ENCODE results near the gene GLT1D1. TPM values are rescaled to one million over a fixed set of nuclear protein-coding genes. Genes with fewer than 3 reads are reported as not detected.

Gene GLT1D1
- total RNA-seq, 4 donors from 2014 or later = not detected

- no peak overlapping the region for H3K27ac ChIP-seq
- DNase-seq = peak in 1 of 3 donors; percentile 24
- no peaks in the 10 kb centered on the region for H3K36me3 ChIP-seq
- H3K9me3 ChIP-seq = no peaks in the 10 kb centered on the region
- no peaks in the 10 kb centered on the region for H3K4me1 ChIP-seq
- TF ChIP-seq CTCF (IDR thresholded peaks at IDR 0.05) = no peak
- no peak for TF ChIP-seq POLR2A (IDR thresholded peaks at IDR 0.05)
- H3K4me3 ChIP-seq = no peak overlapping the region
- no peaks in the 10 kb centered on the region for H3K27me3 ChIP-seq
Observed at GRCh38 chr12:128872303-128872702, 19.0 kb downstream of the GLT1D1 start.

- TF ChIP-seq POLR2A (IDR thresholded peaks at IDR 0.05) (no peak), CTCF (IDR thresholded peaks at IDR 0.05) (no peak)
- Histone ChIP-seq H3K9me3 (peaks cover 0 to 3% (median 0%) of the 10 kb centered on the region in 4 donors), H3K27ac (no peak overlapping the region), H3K27me3 (no peaks in the 10 kb centered on the region), H3K4me1 (no peaks in the 10 kb centered on the region), H3K36me3 (no peaks in the 10 kb centered on the region), H3K4me3 (no peak overlapping the region)
- no peak for DNase-seq
Observed at GRCh38 chr12:128876559-128876958, 23.3 kb downstream of the GLT1D1 start.

GRCh38 chr12:128879898-128880764 lies 26.9 kb downstream of the GLT1D1 start:
- Histone ChIP-seq H3K9me3 (peaks cover 0 to 3% (median 0%) of the 10 kb centered on the region in 4 donors), H3K4me1 (no peaks in the 10 kb centered on the region), H3K27me3 (no peaks in the 10 kb centered on the region), H3K36me3 (no peaks in the 10 kb centered on the region), H3K27ac (no peak overlapping the region), H3K4me3 (no peak overlapping the region)
- no peak for TF ChIP-seq CTCF (IDR thresholded peaks at IDR 0.05)
- TF ChIP-seq POLR2A (IDR thresholded peaks at IDR 0.05) = no peak
- DNase-seq = no peak

GRCh38 chr12:128891856-128892255 lies 38.6 kb downstream of the GLT1D1 start:
- no peaks in the 10 kb centered on the region for H3K36me3 ChIP-seq
- H3K27ac ChIP-seq = no peak overlapping the region
- TF ChIP-seq CTCF (IDR thresholded peaks at IDR 0.05) (no peak), POLR2A (IDR thresholded peaks at IDR 0.05) (no peak)
- H3K4me3 ChIP-seq = no peak overlapping the region
- DNase-seq = no peak
- no peaks in the 10 kb centered on the region for H3K4me1 ChIP-seq
- no peaks in the 10 kb centered on the region for H3K27me3 ChIP-seq
- no peaks in the 10 kb centered on the region for H3K9me3 ChIP-seq

GRCh38 chr12:128903236-128903635 lies 50.0 kb downstream of the GLT1D1 start:
- H3K4me3 ChIP-seq = no peak overlapping the region
- DNase-seq = no peak
- no peaks in the 10 kb centered on the region for H3K27me3 ChIP-seq
- H3K27ac ChIP-seq = no peak overlapping the region
- no peaks in the 10 kb centered on the region for H3K4me1 ChIP-seq
- no peaks in the 10 kb centered on the region for H3K36me3 ChIP-seq
- TF ChIP-seq CTCF (IDR thresholded peaks at IDR 0.05) (no peak), POLR2A (IDR thresholded peaks at IDR 0.05) (no peak)
- H3K9me3 ChIP-seq = no peaks in the 10 kb centered on the region

All from Peyer's patch (tissue), 4 donors.